OCI-LY3 (cell line): ENCODE data around the gene CSNK1A1.

Source experiments
- H2AFZ ChIP-seq: fragments of 200-600, 300-600 bp; shearing (Covaris generic); 2 replicates; pipeline ENCODE4 v1.6.0; 2014; ENCODE audit warnings: antibody characterized with exemption, low read depth, low read length
- H3K27ac ChIP-seq: fragments of 200-600, 300-600 bp; sonication (generic); 2 replicates; pipeline ENCODE4 v1.5.1; 2014; ENCODE audit warnings: mild to moderate bottlenecking, low read length, moderate library complexity, mixed read lengths
- H3K27me3 ChIP-seq: fragments of 200-600, 300-600 bp; sonication (generic); 2 replicates; pipeline ENCODE4 v1.6.1; 2014; ENCODE audit warnings: low read depth, low read length, mixed read lengths
- H3K36me3 ChIP-seq: fragments of 200-600, 300-600 bp; sonication (generic); replicated peaks from 2 replicates; pipeline ENCODE3; 2014; ENCODE audit warnings: low read depth, low read length, mixed read lengths
- H3K4me1 ChIP-seq: fragments of 300-600, 200-600 bp; sonication (generic); 2 replicates; pipeline ENCODE4 v1.6.1; 2014; ENCODE audit warnings: low read length, mixed read lengths
- H3K4me2 ChIP-seq: fragments of 200-600, 300-600 bp; sonication (generic); 2 replicates; pipeline ENCODE4 v1.6.1; 2014; ENCODE audit warnings: low read length, mixed read lengths
- H3K4me3 ChIP-seq: fragments of 300-600, 200-600 bp; sonication (generic); 2 replicates; pipeline ENCODE4 v1.5.1; 2014; ENCODE audit warnings: antibody characterized with exemption, mild to moderate bottlenecking, low read length, moderate library complexity
- H3K79me2 ChIP-seq: fragments of 300-600, 200-600 bp; shearing (Covaris generic); 2 replicates; pipeline ENCODE4 v1.6.1; 2014; ENCODE audit warnings: mild to moderate bottlenecking, low read length, mixed read lengths
- H3K9ac ChIP-seq: fragments of 300-600, 200-600 bp; shearing (Covaris generic); 2 replicates; pipeline ENCODE4 v1.6.0; 2014; ENCODE audit warnings: mild to moderate bottlenecking, low read length, moderate library complexity
- H3K9me3 ChIP-seq: fragments of 200-600, 300-600 bp; shearing (Covaris generic); 2 replicates; pipeline ENCODE4 v1.6.1; 2014; ENCODE audit warnings: low read length, mixed read lengths; ENCODE audit not compliant: insufficient read depth
- H4K20me1 ChIP-seq: fragments of 200-600, 300-600 bp; sonication (generic); 2 replicates; pipeline ENCODE4 v1.6.1; 2016; ENCODE audit warnings: low read length, mixed read lengths; ENCODE audit not compliant: insufficient read depth
- EZH2phosphoT487 ChIP-seq: fragments of 200-600 bp; shearing (Covaris generic); IDR thresholded peaks from 2 replicates; pipeline ENCODE4 v1.6.1; 2018; ENCODE audit warnings: antibody characterized with exemption, mixed run types, low read depth
- TF ChIP-seq, protein P1 (sequence below): fragments of 200-600, 300-600 bp; sonication (generic); IDR thresholded peaks from 2 replicates; pipeline ENCODE4 v1.5.1; 2014; ENCODE audit warnings: antibody characterized with exemption, low read length, low read depth

Gene CSNK1A1

DNA sequence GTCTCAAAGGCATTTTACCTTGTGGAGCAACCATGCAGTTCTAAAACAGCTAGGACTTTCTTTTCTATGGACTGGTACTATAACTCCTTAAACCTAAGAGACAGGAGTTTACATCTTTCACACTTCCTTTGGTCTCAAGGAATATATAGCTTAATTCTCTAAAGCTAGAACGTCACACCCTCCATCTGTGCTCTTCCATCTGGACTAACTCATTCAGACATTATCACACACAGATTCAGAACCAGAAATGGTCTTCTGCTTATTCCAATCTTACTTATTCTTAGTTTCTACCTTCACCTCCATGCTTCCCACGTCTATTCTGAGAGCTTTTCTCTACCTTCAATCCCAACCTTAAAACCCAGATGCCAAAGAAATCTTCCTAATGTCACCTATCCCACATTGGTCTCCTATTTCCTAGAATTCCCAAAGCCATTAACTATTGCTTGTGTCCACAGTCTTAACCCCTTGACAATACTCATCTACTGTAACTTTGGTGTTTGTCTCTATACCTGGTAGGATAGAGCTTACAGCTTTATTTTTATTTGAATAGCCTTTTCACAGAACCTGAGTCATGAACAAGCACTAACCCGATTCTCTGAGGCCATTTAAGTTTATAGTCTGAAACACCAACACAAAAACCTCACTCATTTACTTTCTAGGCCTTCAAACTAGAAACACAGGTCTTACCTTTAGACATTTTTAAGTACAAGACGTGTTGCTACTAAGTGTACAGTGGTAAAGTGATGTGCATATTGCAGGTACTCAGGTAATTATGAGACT is 22.8 kb downstream of the CSNK1A1 start:
- Histone ChIP-seq H3K27me3 (no peaks in the 10 kb centered on the region), H3K9ac (no peak overlapping the region), H4K20me1 (peaks cover 68% of the 10 kb centered on the region), H2AFZ (no peak overlapping the region), H3K27ac (no peak overlapping the region), H3K9me3 (no peaks in the 10 kb centered on the region), H3K4me2 (no peak overlapping the region), H3K36me3 (peaks cover 3% of the 10 kb centered on the region), H3K79me2 (peaks cover 100% of the 10 kb centered on the region), H3K4me1 (no peaks in the 10 kb centered on the region), H3K4me3 (no peak overlapping the region)
- TF ChIP-seq EZH2phosphoT487, result no peak
- TF ChIP-seq, protein P1, sequence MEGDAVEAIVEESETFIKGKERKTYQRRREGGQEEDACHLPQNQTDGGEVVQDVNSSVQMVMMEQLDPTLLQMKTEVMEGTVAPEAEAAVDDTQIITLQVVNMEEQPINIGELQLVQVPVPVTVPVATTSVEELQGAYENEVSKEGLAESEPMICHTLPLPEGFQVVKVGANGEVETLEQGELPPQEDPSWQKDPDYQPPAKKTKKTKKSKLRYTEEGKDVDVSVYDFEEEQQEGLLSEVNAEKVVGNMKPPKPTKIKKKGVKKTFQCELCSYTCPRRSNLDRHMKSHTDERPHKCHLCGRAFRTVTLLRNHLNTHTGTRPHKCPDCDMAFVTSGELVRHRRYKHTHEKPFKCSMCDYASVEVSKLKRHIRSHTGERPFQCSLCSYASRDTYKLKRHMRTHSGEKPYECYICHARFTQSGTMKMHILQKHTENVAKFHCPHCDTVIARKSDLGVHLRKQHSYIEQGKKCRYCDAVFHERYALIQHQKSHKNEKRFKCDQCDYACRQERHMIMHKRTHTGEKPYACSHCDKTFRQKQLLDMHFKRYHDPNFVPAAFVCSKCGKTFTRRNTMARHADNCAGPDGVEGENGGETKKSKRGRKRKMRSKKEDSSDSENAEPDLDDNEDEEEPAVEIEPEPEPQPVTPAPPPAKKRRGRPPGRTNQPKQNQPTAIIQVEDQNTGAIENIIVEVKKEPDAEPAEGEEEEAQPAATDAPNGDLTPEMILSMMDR, result no peak

DNA sequence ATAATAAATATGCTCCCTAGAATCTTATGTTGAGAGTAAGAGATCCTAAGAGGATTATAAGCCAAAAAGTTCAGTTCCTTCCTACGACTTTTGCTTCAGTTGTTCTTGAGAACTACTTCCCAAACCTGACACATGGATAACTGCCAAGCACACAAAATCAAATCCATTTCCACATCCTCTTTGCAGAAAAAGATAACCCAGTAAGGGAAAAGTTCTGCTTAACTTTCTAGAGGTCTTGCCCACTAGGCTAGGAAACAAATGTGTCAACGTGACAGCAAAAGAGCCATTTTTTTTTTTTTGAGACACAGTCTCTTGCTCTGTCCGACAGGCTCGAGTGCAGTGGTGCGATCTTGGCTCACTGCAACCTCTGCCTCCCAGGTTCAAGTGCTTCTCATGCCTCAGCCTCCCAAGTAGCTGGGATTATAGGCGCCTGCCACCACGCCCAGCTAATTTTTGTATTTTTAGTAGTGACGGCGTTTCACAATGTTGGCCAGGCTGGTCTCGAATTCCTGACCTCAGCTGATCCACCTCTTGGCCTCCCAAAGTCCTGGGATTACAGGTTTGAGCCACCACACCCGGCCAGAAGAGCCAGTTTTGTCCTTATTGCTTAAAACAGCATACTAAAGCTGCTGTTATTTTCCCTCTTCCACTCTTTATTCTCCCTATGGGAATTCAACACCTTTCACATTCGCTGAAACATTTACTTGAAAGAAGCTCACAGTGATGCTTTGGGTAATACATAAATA is 24.2 kb downstream of the CSNK1A1 start:
- H3K79me2 ChIP-seq, result peaks cover 98% of the 10 kb centered on the region
- H4K20me1 ChIP-seq, result peaks cover 59% of the 10 kb centered on the region
- no peak overlapping the region for H3K4me3 ChIP-seq
- H3K9ac ChIP-seq, result no peak overlapping the region
- H2AFZ ChIP-seq, result no peak overlapping the region
- no peaks in the 10 kb centered on the region for H3K27me3 ChIP-seq
- no peak overlapping the region for H3K27ac ChIP-seq
- TF ChIP-seq, protein P1, result no peak
- TF ChIP-seq EZH2phosphoT487, result no peak
- no peaks in the 10 kb centered on the region for H3K9me3 ChIP-seq
- no peak overlapping the region for H3K4me2 ChIP-seq
- no peaks in the 10 kb centered on the region for H3K4me1 ChIP-seq
- H3K36me3 ChIP-seq, result peaks cover 6% of the 10 kb centered on the region

DNA sequence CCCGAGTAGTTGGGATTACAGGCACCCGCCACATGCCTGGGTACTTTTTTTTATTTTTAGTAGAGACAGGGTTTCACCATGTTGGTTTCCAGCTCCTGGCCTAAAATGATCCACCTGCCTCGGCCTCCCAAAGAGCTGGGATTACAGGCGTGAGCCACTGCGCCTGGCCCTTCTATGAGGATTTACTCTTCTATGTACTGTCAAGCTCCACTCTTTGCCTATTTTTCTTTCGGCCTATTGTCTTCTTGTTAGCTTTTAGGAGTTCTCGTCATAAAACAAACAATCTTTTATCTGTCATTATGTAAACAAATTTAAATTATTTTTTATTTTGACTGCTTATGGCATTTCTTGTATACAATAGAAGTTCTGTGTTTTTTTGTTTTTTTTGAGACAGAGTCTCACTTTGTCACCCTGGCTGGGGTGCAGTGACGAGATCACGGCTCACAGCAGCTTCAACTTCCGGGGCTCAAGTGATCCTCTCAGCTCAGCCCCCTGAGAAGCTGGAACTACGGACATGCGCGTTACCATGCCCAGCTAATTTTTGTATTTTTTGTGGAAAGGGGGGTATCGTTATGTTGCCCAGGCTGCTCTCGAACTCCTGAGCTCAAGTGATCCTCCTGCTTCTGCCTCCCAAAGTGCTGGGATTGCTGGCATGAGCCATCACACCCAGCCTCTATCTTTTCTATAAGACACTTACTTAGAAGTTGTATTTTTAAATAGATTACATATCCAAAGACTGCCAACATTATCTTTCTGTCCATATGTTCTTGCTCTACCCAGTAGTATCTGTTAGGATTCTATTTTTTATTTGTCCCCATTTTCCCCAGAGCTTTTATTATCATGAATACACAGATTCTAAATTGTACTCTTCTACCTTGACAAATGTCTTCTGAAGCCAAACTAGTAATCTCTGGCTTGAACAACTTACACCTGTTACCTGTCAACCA is 29.2 kb downstream of the CSNK1A1 start:
- Histone ChIP-seq H3K36me3 (peaks cover 19% of the 10 kb centered on the region), H3K9ac (no peak overlapping the region), H3K27ac (no peak overlapping the region), H3K79me2 (peaks cover 98% of the 10 kb centered on the region), H3K9me3 (no peaks in the 10 kb centered on the region), H3K4me2 (no peak overlapping the region), H4K20me1 (peaks cover 58% of the 10 kb centered on the region), H3K4me1 (no peaks in the 10 kb centered on the region), H3K4me3 (no peak overlapping the region), H3K27me3 (no peaks in the 10 kb centered on the region), H2AFZ (no peak overlapping the region)
- no peak for TF ChIP-seq EZH2phosphoT487
- TF ChIP-seq, protein P1, result no peak
